Activated CD4-positive, alpha-beta T cell treated with anti-CD3 and anti-CD28 coated beads, Interleukin-2, amount 10 ng/mL, durations not matched to agents 7 days and 5 days (primary cell): ENCODE results near the gene CCDC85B. TPM values are rescaled to one million over a fixed set of nuclear protein-coding genes. Genes with fewer than 3 reads are reported as not detected.

Experiments
- CTCF ChIA-PET: fragments of 350-600 bp; sonication (Branson Sonifier 250); formaldehyde crosslinking; loops from one replicate; lab custom pipeline; 2021; ENCODE audit warnings: antibody characterized with exemption; lab: Charles Lee
- POLR2A ChIA-PET: fragments of 350-600 bp; sonication (Branson Sonifier 250); formaldehyde crosslinking; loops from one replicate; lab custom pipeline; 2021; ENCODE audit warnings: antibody characterized with exemption; lab: Charles Lee
- DNase-seq: peaks from one replicate; pipeline ENCODE4 v3.0.0-alpha.2; 2020
- H3K27ac Mint-ChIP-seq: one replicate; pipeline ENCODE4 v1.8.0; 2021; ENCODE audit warnings: mild to moderate bottlenecking, moderate library complexity, mixed read lengths
- H3K27me3 Mint-ChIP-seq: one replicate; pipeline ENCODE4 v1.8.0; 2021; ENCODE audit warnings: mixed read lengths
- H3K36me3 Mint-ChIP-seq: one replicate; pipeline ENCODE4 v1.8.0; 2021; ENCODE audit warnings: low read depth, mixed read lengths
- H3K4me1 Mint-ChIP-seq: one replicate; pipeline ENCODE4 v1.8.0; 2021; ENCODE audit warnings: mixed read lengths
- H3K4me3 Mint-ChIP-seq: one replicate; pipeline ENCODE4 v1.8.0; 2021; ENCODE audit warnings: mild to moderate bottlenecking, moderate library complexity, mixed read lengths
- H3K9me3 Mint-ChIP-seq: one replicate; pipeline ENCODE4 v1.8.0; 2021; ENCODE audit warnings: mixed read lengths
- total RNA-seq, 2 experiments: library from RNA; stranded (reverse); gene quantifications; one replicate each; pipeline ENCODE4 v1.2.3, GENCODE V29; 2021

CCDC85B gene
- total RNA-seq, 2 experiments from 2014 or later = 39.4 to 56.7 TPM

- peaks cover 36% of the 10 kb centered on the region for H3K4me1 Mint-ChIP-seq
- H3K9me3 Mint-ChIP-seq = no peaks in the 10 kb centered on the region
- peak overlapping the region; percentile 32 for H3K4me3 Mint-ChIP-seq
- peak overlapping the region; percentile 31 for H3K27ac Mint-ChIP-seq
- CTCF ChIA-PET = interaction anchor here (0.8 to 25.8 kb wide), 6 partner anchors 12 to 197 kb away, joined by 3 to 590 read pairs (median 5); partner anchors contain the start of genes CCDC85B, CFL1, CTSW and FIBP
- H3K36me3 Mint-ChIP-seq = peaks cover 7% of the 10 kb centered on the region
- POLR2A ChIA-PET = interaction anchor here (1.1 kb wide), 1 partner anchor 19 kb away, joined by 3 read pairs; the partner anchor contains the start of gene CCDC85B
- no peaks in the 10 kb centered on the region for H3K27me3 Mint-ChIP-seq
- DNase-seq = no peak
Observed at GRCh38 chr11:65871811-65872548, 18.5 kb upstream of the CCDC85B start.

- Mint-ChIP-seq H3K36me3 (no peaks in the 10 kb centered on the region), H3K27ac (peak within 1 kb of the TSS; percentile 89), H3K9me3 (no peaks in the 10 kb centered on the region), H3K4me3 (peak within 1 kb of the TSS; percentile 81), H3K4me1 (peaks cover 36% of the 10 kb centered on the region), H3K27me3 (no peaks in the 10 kb centered on the region)
- CTCF ChIA-PET = interaction anchor here (0.6 to 25.8 kb wide), 3 partner anchors 12 to 364 kb away, joined by 4 to 590 read pairs (median 86); partner anchors contain the start of genes CCDC85B, CFL1, CTSW and FIBP
- POLR2A ChIA-PET = no interaction called here
- no peak for DNase-seq
Observed at GRCh38 chr11:65872586-65873317, 17.7 kb upstream of the CCDC85B start, which contains the start of gene EFEMP2. Gene EFEMP2, minus strand, starts transcription at chr11:65872800. Its CDS starts 446 bp downstream, at chr11:65872354.

GRCh38 chr11:65873318-65874156 lies 16.9 kb upstream of the CCDC85B start:
- peaks cover 40% of the 10 kb centered on the region for H3K4me1 Mint-ChIP-seq
- ChIA-PET POLR2A (no interaction called here), CTCF (interaction anchor here (0.6 to 25.8 kb wide), 8 partner anchors 8 to 365 kb away, joined by 3 to 590 read pairs (median 4); partner anchors contain the start of genes CCDC85B, CTSW, FIBP and KAT5)

GRCh38 chr11:65879617-65880016 lies 10.9 kb upstream of the CCDC85B start, which contains the start of gene CTSW:
Gene CTSW, plus strand, starts transcription at chr11:65879837. Its CDS starts 18 bp downstream, at chr11:65879855.
- peaks cover 42% of the 10 kb centered on the region for H3K4me1 Mint-ChIP-seq
- CTCF ChIA-PET = interaction anchor here (0.6 to 25.8 kb wide), 4 partner anchors 8 to 84 kb away, joined by 3 to 590 read pairs (median 296); partner anchors contain the start of genes CCDC85B, CFL1, CTSW and EFEMP2
- H3K9me3 Mint-ChIP-seq = no peaks in the 10 kb centered on the region

More at GRCh38 chr11:65873318-65874156, 16.9 kb upstream of the CCDC85B start:
- Mint-ChIP-seq H3K36me3 (no peaks in the 10 kb centered on the region), H3K9me3 (no peaks in the 10 kb centered on the region), H3K4me3 (peak overlapping the region; percentile 81), H3K27ac (peak overlapping the region; percentile 89), H3K27me3 (no peaks in the 10 kb centered on the region)
- DNase-seq = peak; percentile 95

GRCh38 chr11:65880027-65880426 lies 10.4 kb upstream of the CCDC85B start:
- DNase-seq = no peak
- ChIA-PET CTCF (interaction anchor here (0.6 to 25.8 kb wide), 3 partner anchors 8 to 31 kb away, joined by 3 to 590 read pairs (median 590); partner anchors contain the start of genes CCDC85B, CFL1, CTSW and EFEMP2), POLR2A (interaction anchor here (1.2 kb wide), 1 partner anchor 105 kb away, joined by 3 read pairs; no protein-coding TSS in a partner anchor)
- Mint-ChIP-seq H3K27ac (peak overlapping the region; percentile 85), H3K27me3 (no peaks in the 10 kb centered on the region), H3K9me3 (no peaks in the 10 kb centered on the region), H3K4me1 (peaks cover 46% of the 10 kb centered on the region), H3K36me3 (peaks cover 14% of the 10 kb centered on the region), H3K4me3 (peak overlapping the region; percentile 54)

More at GRCh38 chr11:65879617-65880016, 10.9 kb upstream of the CCDC85B start, which contains the start of gene CTSW:
- Mint-ChIP-seq H3K27ac (peak within 1 kb of the TSS; percentile 85), H3K4me3 (peak within 1 kb of the TSS; percentile 54), H3K36me3 (peaks cover 11% of the 10 kb centered on the region), H3K27me3 (no peaks in the 10 kb centered on the region)
- peak; percentile 33 for DNase-seq
- POLR2A ChIA-PET = interaction anchor here (1.2 kb wide), 1 partner anchor 105 kb away, joined by 3 read pairs; no protein-coding TSS in a partner anchor

- no peak overlapping the region for H3K4me3 Mint-ChIP-seq
- no peaks in the 10 kb centered on the region for H3K27me3 Mint-ChIP-seq
- no peaks in the 10 kb centered on the region for H3K9me3 Mint-ChIP-seq
- peaks cover 53% of the 10 kb centered on the region for H3K4me1 Mint-ChIP-seq
- H3K27ac Mint-ChIP-seq = peak overlapping the region; percentile 71
- peaks cover 22% of the 10 kb centered on the region for H3K36me3 Mint-ChIP-seq
- no peak for DNase-seq
- POLR2A ChIA-PET = no interaction called here
- CTCF ChIA-PET = interaction anchor here (0.6 to 25.8 kb wide), 5 partner anchors 7 to 173 kb away, joined by 3 to 590 read pairs (median 7); partner anchors contain the start of genes CCDC85B, CFL1, CTSW and EFEMP2
Observed at GRCh38 chr11:65880844-65881421, 9.5 kb upstream of the CCDC85B start.

GRCh38 chr11:65882120-65883057 lies 8.1 kb upstream of the CCDC85B start:
- H3K27ac Mint-ChIP-seq = peak overlapping the region; percentile 72
- H3K9me3 Mint-ChIP-seq = no peaks in the 10 kb centered on the region
- DNase-seq = no peak
- peaks cover 30% of the 10 kb centered on the region for H3K36me3 Mint-ChIP-seq
- POLR2A ChIA-PET = no interaction called here
- CTCF ChIA-PET = interaction anchor here (0.9 to 25.8 kb wide), 5 partner anchors 5 to 103 kb away, joined by 3 to 590 read pairs (median 7); partner anchors contain the start of genes CCDC85B, CFL1, CTSW and EFEMP2
- H3K27me3 Mint-ChIP-seq = no peaks in the 10 kb centered on the region
- no peak overlapping the region for H3K4me3 Mint-ChIP-seq
- H3K4me1 Mint-ChIP-seq = peaks cover 65% of the 10 kb centered on the region

GRCh38 chr11:65883058-65883761 lies 7.3 kb upstream of the CCDC85B start:
- POLR2A ChIA-PET = no interaction called here
- H3K27me3 Mint-ChIP-seq = no peaks in the 10 kb centered on the region
- H3K4me3 Mint-ChIP-seq = no peak overlapping the region
- no peaks in the 10 kb centered on the region for H3K9me3 Mint-ChIP-seq
- H3K4me1 Mint-ChIP-seq = peaks cover 67% of the 10 kb centered on the region
- CTCF ChIA-PET = interaction anchor here (2.3 to 24.2 kb wide), 5 partner anchors 14 to 162 kb away, joined by 9 to 590 read pairs (median 22); partner anchors contain the start of genes C11orf68, CFL1, CTSW and EFEMP2
- DNase-seq = no peak
- peaks cover 31% of the 10 kb centered on the region for H3K36me3 Mint-ChIP-seq
- H3K27ac Mint-ChIP-seq = no peak overlapping the region

- Mint-ChIP-seq H3K27ac (peak overlapping the region; percentile 86), H3K4me3 (no peak overlapping the region), H3K27me3 (no peaks in the 10 kb centered on the region), H3K4me1 (peaks cover 67% of the 10 kb centered on the region), H3K9me3 (no peaks in the 10 kb centered on the region), H3K36me3 (peaks cover 32% of the 10 kb centered on the region)
- ChIA-PET POLR2A (interaction anchor here (0.7 kb wide), 1 partner anchor 271 kb away, joined by 3 read pairs; no protein-coding TSS in a partner anchor), CTCF (interaction anchor here (0.7 to 24.2 kb wide), 43 partner anchors 9 to 464 kb away, joined by 3 to 590 read pairs (median 5); partner anchors contain the start of genes BANF1, C11orf68, CFL1 and CTSW)
- no peak for DNase-seq
Observed at GRCh38 chr11:65883786-65884715, 6.4 kb upstream of the CCDC85B start.
